H9 (cell line): ENCODE results near the gene XXYLT1. TPM values are rescaled to one million over a fixed set of nuclear protein-coding genes. Genes with fewer than 3 reads are reported as not detected.

ENCODE experiments used
- DNase-seq: peaks from one replicate; pipeline ENCODE4 v3.0.0-alpha.2; 2017
- H2AFZ ChIP-seq: one replicate; pipeline ENCODE4 v1.6.1; 2013; ENCODE audit warnings: mild to moderate bottlenecking, low read length, control low read depth, moderate library complexity
- H2AK5ac ChIP-seq: 2 replicates; pipeline ENCODE4 v1.6.1; 2013; ENCODE audit warnings: low read length, control low read depth, mixed read lengths; ENCODE audit not compliant: insufficient read length
- H2BK120ac ChIP-seq: one replicate; pipeline ENCODE4 v1.6.1; 2013; ENCODE audit warnings: low read depth, mild to moderate bottlenecking, low read length, control low read depth, inconsistent platforms; ENCODE audit not compliant: poor library complexity, severe bottlenecking
- H2BK12ac ChIP-seq: 2 replicates; pipeline ENCODE4 v1.6.1; 2013; ENCODE audit warnings: low read length, control low read depth, mixed read lengths, low read depth; ENCODE audit not compliant: insufficient read length
- H2BK15ac ChIP-seq: 2 replicates; pipeline ENCODE4 v1.6.1; 2013; ENCODE audit warnings: low read depth, low read length, control low read depth
- H2BK20ac ChIP-seq: one replicate; pipeline ENCODE4 v1.6.1; 2013; ENCODE audit warnings: low read depth, mild to moderate bottlenecking, low read length, control low read depth, inconsistent platforms; ENCODE audit not compliant: poor library complexity, severe bottlenecking
- H2BK5ac ChIP-seq: 2 replicates; pipeline ENCODE4 v1.6.1; 2013; ENCODE audit warnings: low read length, control low read depth, mixed read lengths; ENCODE audit not compliant: insufficient read length
- H3K14ac ChIP-seq: 2 replicates; pipeline ENCODE4 v1.6.1; 2013; ENCODE audit warnings: low read length, control low read depth; ENCODE audit not compliant: insufficient read depth
- H3K18ac ChIP-seq: 2 replicates; pipeline ENCODE4 v1.6.1; 2013; ENCODE audit warnings: low read depth, mild to moderate bottlenecking, mixed read lengths, low read length, control low read depth; ENCODE audit not compliant: insufficient read length
- H3K23ac ChIP-seq: 2 replicates; pipeline ENCODE4 v1.6.1; 2013; ENCODE audit warnings: low read length, control low read depth, mixed read lengths, low read depth; ENCODE audit not compliant: insufficient read length
- H3K23me2 ChIP-seq: 2 replicates; pipeline ENCODE4 v1.6.1; 2013; ENCODE audit warnings: low read depth, mild to moderate bottlenecking, mixed read lengths, low read length, control low read depth; ENCODE audit not compliant: insufficient read length, poor library complexity, severe bottlenecking
- H3K27ac ChIP-seq: 2 replicates; pipeline ENCODE4 v1.5.1; 2013; ENCODE audit warnings: low read length, control low read depth, mixed read lengths, low read depth; ENCODE audit not compliant: insufficient read length
- H3K27me3 ChIP-seq: 2 replicates; pipeline ENCODE4 v1.6.1; 2013; ENCODE audit warnings: low read length, control low read depth, inconsistent platforms; ENCODE audit not compliant: insufficient read depth
- H3K4ac ChIP-seq: 2 replicates; pipeline ENCODE4 v1.6.1; 2013; ENCODE audit warnings: low read depth, mild to moderate bottlenecking, control low read depth, inconsistent platforms, low read length, moderate library complexity
- H3K4me1 ChIP-seq: 2 replicates; pipeline ENCODE4 v1.6.1; 2013; ENCODE audit warnings: low read length, control low read depth, inconsistent platforms; ENCODE audit not compliant: insufficient read depth
- H3K4me2 ChIP-seq: 2 replicates; pipeline ENCODE4 v1.6.1; 2013; ENCODE audit warnings: low read length, control low read depth, mixed read lengths; ENCODE audit not compliant: insufficient read length, insufficient read depth
- H3K56ac ChIP-seq: 2 replicates; pipeline ENCODE4 v1.6.1; 2013; ENCODE audit warnings: low read depth, mild to moderate bottlenecking, mixed read lengths, low read length, control low read depth; ENCODE audit not compliant: insufficient read length
- H3K79me1 ChIP-seq: 2 replicates; pipeline ENCODE4 v1.6.1; 2013; ENCODE audit warnings: low read depth, mild to moderate bottlenecking, moderate library complexity, low read length, control low read depth, inconsistent platforms; ENCODE audit not compliant: insufficient read depth, poor library complexity, severe bottlenecking
- H3K79me2 ChIP-seq: 2 replicates; pipeline ENCODE4 v1.6.1; 2013; ENCODE audit warnings: low read length, control low read depth, inconsistent platforms; ENCODE audit not compliant: insufficient read depth
- H3K9ac ChIP-seq: 2 replicates; pipeline ENCODE4 v1.6.1; 2013; ENCODE audit warnings: low read length, control low read depth, mixed read lengths; ENCODE audit not compliant: insufficient read length; ENCODE audit errors: extremely low read depth
- H3K9me3 ChIP-seq: one replicate; pipeline ENCODE4 v1.6.1; 2013; ENCODE audit warnings: low read depth, low read length, inconsistent platforms; ENCODE audit not compliant: control insufficient read depth
- H3T11ph ChIP-seq: one replicate; pipeline ENCODE4 v1.6.1; 2013; ENCODE audit warnings: mild to moderate bottlenecking, low read length, control low read depth, inconsistent platforms
- H4K20me1 ChIP-seq: one replicate; pipeline ENCODE4 v1.6.1; 2013; ENCODE audit not compliant: control insufficient read depth, insufficient read length, insufficient read depth
- H4K5ac ChIP-seq: 2 replicates; pipeline ENCODE4 v1.6.1; 2013; ENCODE audit warnings: low read depth, mild to moderate bottlenecking, mixed read lengths, low read length, control low read depth; ENCODE audit not compliant: insufficient read length
- H4K8ac ChIP-seq: replicated peaks from 2 replicates; pipeline ENCODE4 v1.6.1; 2013; ENCODE audit warnings: low read length, control low read depth, mixed read lengths, low read depth; ENCODE audit not compliant: insufficient read length
- H4K91ac ChIP-seq: 2 replicates; pipeline ENCODE4 v1.6.1; 2013; ENCODE audit warnings: low read depth, mild to moderate bottlenecking, moderate library complexity, mixed read lengths, low read length, control low read depth; ENCODE audit not compliant: insufficient read length
- H3K27ac Mint-ChIP-seq, 3 experiments: 2 replicates in 2 of 3; 3 replicates in 1 of 3; pipeline ENCODE4 v1.8.0; 2020 to 2021; ENCODE audit warnings: mixed read lengths in 3 of 3, mild to moderate bottlenecking in 1 of 3, moderate library complexity in 1 of 3
- H3K27me3 Mint-ChIP-seq: 2 replicates; pipeline ENCODE4 v1.8.0; 2021; ENCODE audit warnings: low read depth, mild to moderate bottlenecking, moderate library complexity, mixed read lengths
- H3K36me3 Mint-ChIP-seq, 3 experiments: 2 replicates in 2 of 3; 3 replicates in 1 of 3; pipeline ENCODE4 v1.8.0; 2020 to 2021; ENCODE audit warnings: low read depth in 3 of 3, mixed read lengths in 3 of 3; ENCODE audit not compliant: insufficient read depth in 1 of 3
- H3K4me1 Mint-ChIP-seq, 2 experiments: 2 replicates each; pipeline ENCODE4 v1.8.0; 2020; ENCODE audit warnings: mixed read lengths in 2 of 2
- H3K4me3 Mint-ChIP-seq, 2 experiments: 2 replicates in 1 of 2; 3 replicates in 1 of 2; pipeline ENCODE4 v1.8.0; 2020 to 2021; ENCODE audit warnings: mild to moderate bottlenecking in 2 of 2, mixed read lengths in 2 of 2, moderate library complexity in 1 of 2
- H3K9me3 Mint-ChIP-seq, 2 experiments: 2 replicates in 1 of 2; 3 replicates in 1 of 2; pipeline ENCODE4 v1.8.0; 2020; ENCODE audit warnings: mild to moderate bottlenecking in 2 of 2, mixed read lengths in 2 of 2, moderate library complexity in 1 of 2
- CTCF ChIP-seq: fragments of 200-600 bp; sonication (generic); conservative IDR thresholded peaks from 3 replicates; pipeline ENCODE4 v1.8.0; 2021; ENCODE audit warnings: antibody characterized with exemption, mild to moderate bottlenecking
- WGBS: extraction: QIAGEN DNeasy Blood & Tissue Kit; methylation state at CpG from one replicate; pipeline ENCODE4 v1.1.7; 2013; ENCODE audit warnings: missing lambda C conversion rate, low lambda C conversion rate, mixed read lengths; ENCODE audit not compliant: insufficient read length; ENCODE audit errors: extremely low coverage; 5-methylcytosine and 5-hydroxymethylcytosine counted together
- total RNA-seq: library from RNA; stranded (reverse); gene quantifications from 2 replicates; pipeline ENCODE4 v1.2.1, GENCODE V29; 2021

The XXYLT1 gene
- total RNA-seq, 1 experiment from 2014 or later = 22.7 TPM

GRCh38 chr3:195034541-195034940, 236.4 kb downstream of the XXYLT1 start:
- Mint-ChIP-seq H3K36me3 (no peaks in the 10 kb centered on the region), H3K27ac (peak overlapping the region in 2 of 3 experiments; percentile 21 to 65; a peak in 2 of 7 replicates), H3K9me3 (peaks cover 0 to 5% of the 10 kb centered on the region in 2 experiments; a peak in 4 of 5 replicates), H3K4me1 (peaks cover 40 to 58% of the 10 kb centered on the region in 2 experiments), H3K4me3 (no peak overlapping the region; a peak in 1 of 5 replicates), H3K27me3 (peaks cover 10% of the 10 kb centered on the region)
- Histone ChIP-seq H4K91ac (no peak overlapping the region), H3K4me1 (peaks cover 5% of the 10 kb centered on the region; the same call in 1 of the 2 replicates), H3K56ac (no peak overlapping the region), H2AFZ (no peak overlapping the region), H3T11ph (no peak overlapping the region), H2BK120ac (no peak overlapping the region), H3K79me1 (no peaks in the 10 kb centered on the region), H3K9ac (no peak overlapping the region), H2AK5ac (no peak overlapping the region), H4K5ac (no peak overlapping the region), H3K4ac (no peak overlapping the region), H2BK15ac (no peak overlapping the region), H3K18ac (no peak overlapping the region), H4K20me1 (no peaks in the 10 kb centered on the region), H2BK12ac (no peak overlapping the region), H3K14ac (no peak overlapping the region), H3K23ac (no peak overlapping the region), H4K8ac (no peak overlapping the region), H3K27me3 (no peaks in the 10 kb centered on the region; the same call in 1 of the 2 replicates), H3K23me2 (no peaks in the 10 kb centered on the region), H3K27ac (no peak overlapping the region), H2BK5ac (no peak overlapping the region), H3K9me3 (no peaks in the 10 kb centered on the region), H3K4me2 (no peak overlapping the region), H2BK20ac (no peak overlapping the region), H3K79me2 (no peaks in the 10 kb centered on the region)
- TF ChIP-seq CTCF = no peak
- DNase-seq = no peak
- WGBS = no CpG with 5 or more reads among the region's 11 CpGs
